HCT116 (cell line): ENCODE results near the gene PRCC. TPM values are rescaled to one million over a fixed set of nuclear protein-coding genes. Genes with fewer than 3 reads are reported as not detected.

Source experiments
- ATAC-seq: fragments of 200-7000 bp; cut with Tn5 transposase; 2 replicates; pipeline ENCODE4 v1.9.1; 2020; ENCODE audit warnings: mild to moderate bottlenecking, moderate library complexity
- BruUV-seq: library from RNA; stranded (reverse); fragments of 400-500 nt; replicated peaks from 2 replicates; lab custom pipeline; 2021; lab: Mats Ljungman, UMichigan
- CTCF ChIA-PET: fragments of 300-600 bp; sonication (Branson Sonifier 250); formaldehyde crosslinking; loops from one replicate; lab custom pipeline; 2021; ENCODE audit warnings: antibody characterized with exemption; lab: Charles Lee
- POLR2A ChIA-PET: fragments of 300-600, 350-600 bp; sonication (Branson Sonifier 250); formaldehyde crosslinking; loops from one replicate; lab custom pipeline; 2021; ENCODE audit warnings: antibody characterized with exemption; lab: Charles Lee
- RAD21 ChIA-PET, 2 experiments: fragments of 300-600 bp; sonication (Branson Sonifier 250); formaldehyde crosslinking; loops; one replicate each; lab custom pipeline; 2023; ENCODE audit warnings: low total read pairs in 2 of 2; ENCODE audit not compliant: uncharacterized antibody in 2 of 2, unreplicated experiment in 2 of 2, low non-redundant PET in 1 of 2; lab: Charles Lee
- DNase-seq: peaks from one replicate; pipeline ENCODE4 v3.0.0-alpha.2; 2010; ENCODE audit warnings: low read depth, low spot score
- H2AFZ ChIP-seq: fragments of 200-600 bp; shearing (Covaris generic), sonication (generic); 2 replicates; pipeline ENCODE4 v1.6.1; 2017; ENCODE audit warnings: low read depth, mixed run types, mixed read lengths, antibody characterized with exemption, low read length; ENCODE audit not compliant: poor library complexity, severe bottlenecking
- H3K27ac ChIP-seq: 2 replicates; pipeline ENCODE4 v1.5.1; 2012; ENCODE audit warnings: low read depth, low read length
- H3K27me3 ChIP-seq: fragments of 200-600 bp; sonication (generic); 2 replicates; pipeline ENCODE4 v1.6.1; 2016; ENCODE audit warnings: mixed run types, low read length, mixed read lengths; ENCODE audit not compliant: insufficient read depth
- H3K36me3 ChIP-seq, 2 experiments: fragments of 200-500 bp in 1 of 2; fragments of 200-600 bp in 1 of 2; sonication (Bioruptor generic) in 1 of 2; sonication (generic) in 1 of 2; 2 replicates each; pipeline versions ENCODE4 v1.5.1 to v1.6.1; 2014 to 2016; ENCODE audit warnings: low read length in 2 of 2, inconsistent platforms in 1 of 2, mixed read lengths in 1 of 2, mixed run types in 1 of 2; ENCODE audit not compliant: insufficient read depth in 2 of 2, control insufficient read depth in 1 of 2
- H3K4me1 ChIP-seq, 2 experiments: fragments of 200-600 bp in 1 of 2; sonication (generic) in 1 of 2; 2 replicates each; pipeline versions ENCODE4 v1.5.1 to v1.6.1; 2012 to 2017; ENCODE audit warnings: low read length in 2 of 2, inconsistent platforms in 1 of 2, mild to moderate bottlenecking in 1 of 2, mixed read lengths in 1 of 2, mixed run types in 1 of 2, moderate library complexity in 1 of 2; ENCODE audit not compliant: insufficient read depth in 2 of 2, control insufficient read depth in 1 of 2
- H3K4me2 ChIP-seq: fragments of 200-600 bp; sonication (generic); 2 replicates; pipeline ENCODE4 v1.6.1; 2017; ENCODE audit warnings: mixed run types, low read length, mixed read lengths
- H3K4me3 ChIP-seq, 2 experiments: fragments of 200-600 bp in 1 of 2; sonication (generic) in 1 of 2; replicated peaks in 1 of 2; 2 replicates each; pipeline ENCODE4 v1.5.1; 2011 to 2016; ENCODE audit warnings: low read length in 2 of 2, control low read depth in 1 of 2, low read depth in 1 of 2, mild to moderate bottlenecking in 1 of 2, mixed read lengths in 1 of 2, mixed run types in 1 of 2
- H3K79me2 ChIP-seq: fragments of 200-600 bp; sonication (generic); 2 replicates; pipeline ENCODE4 v1.6.1; 2017; ENCODE audit warnings: mild to moderate bottlenecking, mixed run types, low read length, moderate library complexity, mixed read lengths; ENCODE audit not compliant: insufficient read depth
- H3K9ac ChIP-seq: fragments of 200-600 bp; sonication (generic); 2 replicates; pipeline ENCODE4 v1.6.1; 2016; ENCODE audit warnings: low read length, mixed read lengths
- H3K9me2 ChIP-seq: fragments of 200-600 bp; sonication (generic), shearing (Covaris generic); 2 replicates; pipeline ENCODE4 v1.6.1; 2017; ENCODE audit warnings: mixed run types, mild to moderate bottlenecking, moderate library complexity; ENCODE audit not compliant: insufficient read depth
- H3K9me3 ChIP-seq, 2 experiments: fragments of 200-500 bp in 1 of 2; fragments of 200-600 bp in 1 of 2; sonication (Bioruptor generic) in 1 of 2; sonication (generic) in 1 of 2; 2 replicates each; pipeline ENCODE4 v1.6.1; 2014 to 2017; ENCODE audit warnings: low read length in 2 of 2, mixed read lengths in 2 of 2, inconsistent platforms in 1 of 2, low read depth in 1 of 2, mild to moderate bottlenecking in 1 of 2, mixed run types in 1 of 2, moderate library complexity in 1 of 2; ENCODE audit not compliant: control insufficient read depth in 1 of 2, insufficient read depth in 1 of 2
- H4K20me1 ChIP-seq: fragments of 200-600 bp; sonication (generic), shearing (Covaris generic); 2 replicates; pipeline ENCODE4 v1.6.1; 2017; ENCODE audit warnings: mixed run types, mild to moderate bottlenecking, moderate library complexity; ENCODE audit not compliant: insufficient read depth
- ATF3 ChIP-seq: IDR thresholded peaks from 2 replicates; pipeline ENCODE4 v1.6.1; 2012
- CEBPB ChIP-seq: IDR thresholded peaks from 2 replicates; pipeline ENCODE4 v1.6.1; 2012; ENCODE audit warnings: low read depth
- EZH2phosphoT487 ChIP-seq: fragments of 200-600 bp; IDR thresholded peaks from 2 replicates; pipeline ENCODE4 v1.6.1; 2018; ENCODE audit warnings: antibody characterized with exemption, borderline replicate concordance
- POLR2A ChIP-seq: IDR thresholded peaks from 2 replicates; pipeline ENCODE4 v1.7.0; 2011; ENCODE audit warnings: borderline replicate concordance; ENCODE audit not compliant: insufficient read depth, insufficient read length; ENCODE audit errors: extremely low read depth
- POLR2AphosphoS5 ChIP-seq: IDR thresholded peaks from 2 replicates; pipeline ENCODE4 v1.6.1; 2011; ENCODE audit warnings: mild to moderate bottlenecking, low read depth, low read length, moderate library complexity
- SIN3A ChIP-seq: IDR thresholded peaks from 2 replicates; pipeline ENCODE4 v1.6.1; 2012; ENCODE audit warnings: low read depth
- TCF7L2 ChIP-seq: IDR thresholded peaks from 2 replicates; pipeline ENCODE4 v1.7.0; 2011; ENCODE audit warnings: borderline replicate concordance, inconsistent platforms; ENCODE audit not compliant: insufficient read depth, insufficient read length; ENCODE audit errors: extremely low read depth
- YY1 ChIP-seq: IDR thresholded peaks from 2 replicates; pipeline ENCODE4 v1.6.1; 2011; ENCODE audit warnings: low read length, low read depth, moderate library complexity, mild to moderate bottlenecking; ENCODE audit not compliant: insufficient replicate concordance; ENCODE audit errors: extremely low read depth
- ZBTB33 ChIP-seq: IDR thresholded peaks from 2 replicates; pipeline ENCODE4 v1.6.1; 2011; ENCODE audit warnings: mild to moderate bottlenecking, low read length, moderate library complexity; ENCODE audit not compliant: insufficient replicate concordance; ENCODE audit errors: extremely low read depth
- ZFX ChIP-seq: fragments of 450-650 bp; IDR thresholded peaks from 2 replicates; pipeline ENCODE4 v1.6.1; 2017
- ZNF274 ChIP-seq: fragments of 200-500 bp; sonication (Bioruptor generic); IDR thresholded peaks from 2 replicates; pipeline ENCODE4 v1.6.1; 2014; ENCODE audit warnings: mild to moderate bottlenecking, low read depth, low read length, inconsistent platforms
- intact Hi-C: fragments of 100-400 bp; cut with micrococcal nuclease; formaldehyde crosslinking; loops from 2 replicates; pipeline ENCODE4 v1.10.0; 2022
- total RNA-seq: library from RNA; stranded (reverse); gene quantifications from one replicate; pipeline ENCODE4 v1.2.1, GENCODE V29; 2021; ENCODE audit not compliant: unreplicated experiment

The PRCC gene
- total RNA-seq, 1 experiment from 2014 or later: 78.1 TPM

GRCh38 chr1:156751451-156751756 is 15.9 kb upstream of the PRCC start, which contains the start of gene HDGF:
TSS of gene HDGF (minus strand) at chr1:156751675. CDS start at chr1:156751429, 246 bp downstream.
- RAD21 ChIA-PET: interaction anchor here (0.5 to 1.3 kb wide), 4 partner anchors 23 to 811 kb away, joined by 3 to 6 read pairs (median 4); partner anchors contain the start of genes ISG20L2 (in 1 of the 2) and METTL25B (in 1 of the 2)
- H3K4me1 ChIP-seq: peaks cover 22 to 49% of the 10 kb centered on the region in 2 experiments
- TF ChIP-seq ZNF274: no peak
- TF ChIP-seq SIN3A: no peak
- peak; percentile 33; the same call in 1 of the 2 replicates for TF ChIP-seq POLR2AphosphoS5
- TF ChIP-seq POLR2A: peak; percentile 47
- TF ChIP-seq ZFX: peak; percentile 73
- no peak for TF ChIP-seq YY1
- TF ChIP-seq CEBPB: no peak
- H3K79me2 ChIP-seq: peaks cover 70% of the 10 kb centered on the region
- CTCF ChIA-PET: interaction anchor here (1.2 to 1.3 kb wide), 3 partner anchors 10 to 63 kb away, joined by 3 read pairs; partner anchors contain the start of gene MRPL24
- no peak for DNase-seq
- H3K27ac ChIP-seq: peak within 1 kb of the TSS; percentile 99
- intact Hi-C loops: no loop called here
- H3K9me2 ChIP-seq: no peaks in the 10 kb centered on the region
- H3K9ac ChIP-seq: peak within 1 kb of the TSS; percentile 94
- H2AFZ ChIP-seq: no peak within 1 kb of the TSS
- no peaks in the 10 kb centered on the region for H3K27me3 ChIP-seq
- peak within 1 kb of the TSS; percentile 97 for H3K4me2 ChIP-seq
- H4K20me1 ChIP-seq: no peaks in the 10 kb centered on the region
- BruUV-seq: no TSS peak
- POLR2A ChIA-PET: interaction anchor here (0.8 to 1.9 kb wide), 4 partner anchors 10 to 23 kb away, joined by 4 to 11 read pairs (median 8); partner anchors contain the start of genes ISG20L2, METTL25B, MRPL24 and PRCC
- no peaks in the 10 kb centered on the region; a peak in 1 of 4 replicates for H3K36me3 ChIP-seq
- no peaks in the 10 kb centered on the region for H3K9me3 ChIP-seq
- peak within 1 kb of the TSS; percentile 67 to 97 for H3K4me3 ChIP-seq
- no peak for ATAC-seq

GRCh38 chr1:156751757-156752481 is 15.4 kb upstream of the PRCC start:
- no TSS peak for BruUV-seq
- H3K79me2 ChIP-seq: peaks cover 65% of the 10 kb centered on the region
- H3K9me3 ChIP-seq: no peaks in the 10 kb centered on the region
- DNase-seq (peak; percentile 90), ATAC-seq (peak; percentile 65)
- H3K9ac ChIP-seq: peak overlapping the region; percentile 94
- ChIA-PET POLR2A (interaction anchor here (0.8 to 1.9 kb wide), 4 partner anchors 11 to 23 kb away, joined by 4 to 11 read pairs (median 8); partner anchors contain the start of genes ISG20L2, METTL25B, MRPL24 and PRCC), RAD21 (interaction anchor here (0.5 to 1.3 kb wide), 6 partner anchors 15 to 811 kb away, joined by 3 to 6 read pairs (median 4); partner anchors contain the start of genes ISG20L2 (in 2 of the 2), METTL25B (in 2 of the 2) and PRCC (in 1 of the 2)), CTCF (interaction anchor here (1.3 to 1.5 kb wide), 3 partner anchors 11 to 64 kb away, joined by 3 to 10 read pairs (median 3); partner anchors contain the start of gene MRPL24)
- H3K4me1 ChIP-seq: peaks cover 22 to 44% of the 10 kb centered on the region in 2 experiments
- no peaks in the 10 kb centered on the region for H4K20me1 ChIP-seq
- no peak overlapping the region for H2AFZ ChIP-seq
- H3K4me3 ChIP-seq: peak overlapping the region; percentile 67 to 97
- intact Hi-C loops: loop anchor here (1.0 kb wide), 1 partner anchor 15 kb away; the partner anchor contains the start of gene PRCC
- TF ChIP-seq ZBTB33 (peak; percentile 49), CEBPB (no peak), ATF3 (no peak), TCF7L2 (peak; percentile 84), SIN3A (no peak), ZNF274 (no peak), POLR2AphosphoS5 (0 out of 2 replicates have a peak, but pooled peaks have one; percentile 37), ZFX (no peak; the same call in 1 of the 2 replicates), EZH2phosphoT487 (no peak), POLR2A (peak; percentile 49), YY1 (peak; percentile 86)
- no peaks in the 10 kb centered on the region for H3K27me3 ChIP-seq
- no peaks in the 10 kb centered on the region for H3K9me2 ChIP-seq
- H3K27ac ChIP-seq: peak overlapping the region; percentile 99
- H3K4me2 ChIP-seq: peak overlapping the region; percentile 97
- no peaks in the 10 kb centered on the region; a peak in 1 of 4 replicates for H3K36me3 ChIP-seq
